B cell (primary cell): ENCODE data around the gene LAMA2. TPM values are rescaled to one million over a fixed set of nuclear protein-coding genes. Genes with fewer than 3 reads are reported as not detected.

ENCODE experiments used
- ATAC-seq: fragments of 200-7000 bp; cut with Tn5 transposase; one replicate; pipeline ENCODE4 v1.10.0; 2021; ENCODE audit warnings: low read depth, mild to moderate bottlenecking, moderate number of reproducible peaks, moderate library complexity
- CTCF ChIA-PET: fragments of 350-600 bp; sonication (Branson Sonifier 250); formaldehyde crosslinking; loops from one replicate; lab custom pipeline; 2021; ENCODE audit warnings: antibody characterized with exemption, inconsistent platforms; lab: Charles Lee
- POLR2A ChIA-PET: fragments of 350-600 bp; sonication (Branson Sonifier 250); formaldehyde crosslinking; loops from one replicate; lab custom pipeline; 2021; ENCODE audit warnings: antibody characterized with exemption; lab: Charles Lee
- DNase-seq: peaks from one replicate; pipeline ENCODE4 v3.0.0; 2013
- H2AFZ ChIP-seq: 2 replicates; pipeline ENCODE4 v1.6.1; 2012; ENCODE audit warnings: mild to moderate bottlenecking, low read depth, low read length; ENCODE audit not compliant: insufficient read depth, poor library complexity, severe bottlenecking
- H3K27ac ChIP-seq, 2 donors: 1 replicate in 1 of 2; 2 replicates in 1 of 2; pipeline ENCODE4 v1.5.1; 2012 to 2013; ENCODE audit warnings: low read length in 2 of 2, mild to moderate bottlenecking in 2 of 2, moderate library complexity in 1 of 2
- H3K27me3 ChIP-seq, 4 experiments: fragments of 200-600 bp in 1 of 4; sonication (generic) in 1 of 4; replicated peaks in 1 of 4; 1 replicate in 2 of 4; 2 replicates in 2 of 4; pipeline versions ENCODE4 v1.6.1 to v1.7.0; 2013 to 2016; ENCODE audit warnings: low read length in 3 of 4, mild to moderate bottlenecking in 2 of 4, mixed read lengths in 1 of 4, moderate library complexity in 1 of 4; ENCODE audit not compliant: insufficient read depth in 4 of 4, control insufficient read depth in 3 of 4; ENCODE audit errors: control extremely low read depth in 1 of 4
- H3K36me3 ChIP-seq, 2 experiments: replicated peaks in 1 of 2; 1 replicate in 1 of 2; 2 replicates in 1 of 2; pipeline versions ENCODE4 v1.6.1 to v1.7.1; 2013; ENCODE audit warnings: low read length in 1 of 2; ENCODE audit not compliant: insufficient read depth in 2 of 2, control insufficient read depth in 1 of 2; ENCODE audit errors: control extremely low read depth in 1 of 2, extremely low read depth in 1 of 2
- H3K4me1 ChIP-seq, 2 donors: fragments of 200-600 bp in 1 of 2; sonication (generic) in 1 of 2; 1 replicate in 1 of 2; 2 replicates in 1 of 2; pipeline versions ENCODE4 v1.5.1 to v1.6.1; 2013 to 2017; ENCODE audit warnings: low read length in 2 of 2; ENCODE audit not compliant: control insufficient read depth in 2 of 2, insufficient read depth in 2 of 2
- H3K4me2 ChIP-seq: replicated peaks from 2 replicates; pipeline ENCODE3; 2012; ENCODE audit warnings: mild to moderate bottlenecking, low read depth, low read length; ENCODE audit not compliant: poor library complexity, severe bottlenecking
- H3K4me3 ChIP-seq, 5 experiments: fragments of 200-600 bp in 1 of 5; sonication (generic) in 1 of 5; 1 replicate in 3 of 5; 2 replicates in 2 of 5; pipeline versions ENCODE4 v1.5.1 to v1.7.0; 2011 to 2016; ENCODE audit warnings: low read length in 4 of 5, mild to moderate bottlenecking in 4 of 5, low read depth in 2 of 5, control low read depth in 1 of 5, moderate library complexity in 1 of 5; ENCODE audit not compliant: insufficient read depth in 1 of 5; ENCODE audit errors: control extremely low read depth in 1 of 5, extremely low read depth in 1 of 5
- H3K79me2 ChIP-seq: fragments of 200-600 bp; sonication (generic); one replicate; pipeline ENCODE4 v1.6.0; 2016; ENCODE audit warnings: low read length; ENCODE audit not compliant: control insufficient read depth, insufficient read depth
- H3K9ac ChIP-seq: fragments of 200-600 bp; sonication (generic); 2 replicates; pipeline ENCODE4 v1.6.1; 2017; ENCODE audit warnings: mild to moderate bottlenecking, low read length, moderate library complexity
- H3K9me3 ChIP-seq, 3 donors: one replicate each; pipeline versions ENCODE4 v1.6.1 to v1.7.1; 2013; ENCODE audit warnings: low read length in 2 of 3; ENCODE audit not compliant: control insufficient read depth in 2 of 3, insufficient read depth in 1 of 3; ENCODE audit errors: control extremely low read depth in 1 of 3
- H4K20me1 ChIP-seq: 2 replicates; pipeline ENCODE4 v1.6.0; 2012; ENCODE audit warnings: mild to moderate bottlenecking, low read length; ENCODE audit not compliant: insufficient read depth, control insufficient read depth, poor library complexity, severe bottlenecking
- H3K27ac Mint-ChIP-seq: one replicate; pipeline ENCODE4 v1.8.0; 2021; ENCODE audit warnings: mixed read lengths
- H3K27me3 Mint-ChIP-seq: one replicate; pipeline ENCODE4 v1.8.0; 2021; ENCODE audit warnings: mixed read lengths
- H3K4me1 Mint-ChIP-seq: one replicate; pipeline ENCODE4 v1.8.0; 2021; ENCODE audit warnings: mixed read lengths
- H3K4me3 Mint-ChIP-seq: one replicate; pipeline ENCODE4 v1.8.0; 2021; ENCODE audit warnings: mixed read lengths
- H3K9me3 Mint-ChIP-seq: one replicate; pipeline ENCODE4 v1.8.0; 2022; ENCODE audit warnings: mixed read lengths; ENCODE audit not compliant: insufficient read depth
- CTCF ChIP-seq: fragments of 200-600 bp; IDR thresholded peaks from one replicate; pipeline ENCODE4 v1.8.0; 2022; ENCODE audit warnings: antibody characterized with exemption, mild to moderate bottlenecking
- EZH2 ChIP-seq: IDR thresholded peaks from 2 replicates; pipeline ENCODE4 v1.6.1; 2012; ENCODE audit warnings: borderline replicate concordance, low read depth, mild to moderate bottlenecking, moderate library complexity, low read length; ENCODE audit not compliant: insufficient read depth, poor library complexity, severe bottlenecking
- WGBS: methylation state at CpG from one replicate; pipeline ENCODE4 v1.1.5; 2013; ENCODE audit warnings: missing lambda C conversion rate; ENCODE audit not compliant: insufficient coverage; 5-methylcytosine and 5-hydroxymethylcytosine counted together
- intact Hi-C: fragments of 100-400 bp; cut with micrococcal nuclease; formaldehyde crosslinking; loops from one replicate; pipeline ENCODE4 v1.10.0; 2022
- polyA plus RNA-seq: library from polyadenylated mRNA; depleted of rRNA; stranded (reverse); fragments of >200 nt; gene quantifications from 2 replicates; pipeline ENCODE4 v1.2.3, GENCODE V29; 2012
- total RNA-seq, 2 donors: library from RNA; stranded (reverse); fragments of 120-200 nt in 1 of 2; gene quantifications; 1 replicate in 1 of 2; 2 replicates in 1 of 2; pipeline versions ENCODE4 v1.2.3 to v1.2.4, GENCODE V29; 2013 to 2022

Gene LAMA2
- total and polyA plus RNA-seq, 2 donors (not counting 1 experiment from before 2014, with no cell fraction given), result 0.16 TPM; not detected in 1

- DNase-seq (no peak), ATAC-seq (no peak)
- Histone ChIP-seq H4K20me1 (no peaks in the 10 kb centered on the region), H3K4me3 (no peak overlapping the region), H3K27me3 (no peaks in the 10 kb centered on the region), H3K27ac (no peak overlapping the region), H3K4me2 (no peak overlapping the region), H3K36me3 (no peaks in the 10 kb centered on the region), H3K79me2 (no peaks in the 10 kb centered on the region), H3K9me3 (no peaks in the 10 kb centered on the region), H2AFZ (no peak overlapping the region), H3K4me1 (no peaks in the 10 kb centered on the region), H3K9ac (no peak overlapping the region)
- Mint-ChIP-seq H3K27me3 (no peaks in the 10 kb centered on the region), H3K9me3 (no peaks in the 10 kb centered on the region), H3K4me1 (no peaks in the 10 kb centered on the region), H3K27ac (no peak overlapping the region), H3K4me3 (no peak overlapping the region)
- TF ChIP-seq CTCF (no peak), EZH2 (no peak)
- intact Hi-C loops, result no loop called here
- ChIA-PET CTCF (no interaction called here), POLR2A (no interaction called here)
- no CpG with 5 or more reads among the region's 1 CpG for WGBS
Observed at GRCh38 chr6:128966934-128967333, 84.0 kb downstream of the LAMA2 start.

DNA sequence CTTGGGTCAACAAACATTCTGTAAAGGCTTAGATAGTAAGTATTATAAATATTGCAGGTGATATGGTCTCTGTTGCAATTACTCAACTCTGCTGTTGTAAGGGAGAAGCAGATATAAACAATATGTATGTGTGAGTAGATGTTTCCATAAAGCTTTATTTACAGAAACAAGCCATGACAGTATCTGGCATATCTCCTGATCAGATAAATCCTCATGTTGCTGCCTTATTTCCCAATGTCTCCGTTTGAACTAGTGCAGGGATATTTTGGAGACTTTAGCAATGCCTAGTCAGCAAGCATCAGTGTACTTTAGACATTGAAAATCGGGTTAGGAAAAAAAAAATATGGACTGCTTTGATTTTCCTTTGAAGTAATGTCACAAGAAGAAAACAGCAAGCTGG, 96.1 kb downstream of the LAMA2 start:
- ChIA-PET POLR2A (no interaction called here), CTCF (no interaction called here)
- H3K9me3 Mint-ChIP-seq, result no peaks in the 10 kb centered on the region
- 63% methylated on average over 2 of the region's 2 CpGs for WGBS
- Histone ChIP-seq H3K79me2 (no peaks in the 10 kb centered on the region), H3K4me3 (no peak overlapping the region), H3K9ac (no peak overlapping the region), H3K4me1 (no peaks in the 10 kb centered on the region), H3K36me3 (no peaks in the 10 kb centered on the region), H3K27ac (no peak overlapping the region), H4K20me1 (no peaks in the 10 kb centered on the region), H3K4me2 (no peak overlapping the region), H2AFZ (no peak overlapping the region), H3K9me3 (no peaks in the 10 kb centered on the region), H3K27me3 (no peaks in the 10 kb centered on the region)
- no peaks in the 10 kb centered on the region for H3K4me1 Mint-ChIP-seq
- H3K4me3 Mint-ChIP-seq, result no peak overlapping the region
- ATAC-seq, result no peak
- H3K27me3 Mint-ChIP-seq, result no peaks in the 10 kb centered on the region
- DNase-seq, result no peak
- TF ChIP-seq CTCF, result no peak
- no peak for TF ChIP-seq EZH2
- H3K27ac Mint-ChIP-seq, result no peak overlapping the region
- intact Hi-C loops, result no loop called here
